Superior temporal gyrus (tissue), 1 donor: ENCODE measurements around the gene FUT8.

Source experiments
- DNase-seq: peaks from one replicate; pipeline ENCODE4 v3.0.0-alpha.2; 2016; ENCODE audit errors: extremely low spot score

FUT8 gene

DNA sequence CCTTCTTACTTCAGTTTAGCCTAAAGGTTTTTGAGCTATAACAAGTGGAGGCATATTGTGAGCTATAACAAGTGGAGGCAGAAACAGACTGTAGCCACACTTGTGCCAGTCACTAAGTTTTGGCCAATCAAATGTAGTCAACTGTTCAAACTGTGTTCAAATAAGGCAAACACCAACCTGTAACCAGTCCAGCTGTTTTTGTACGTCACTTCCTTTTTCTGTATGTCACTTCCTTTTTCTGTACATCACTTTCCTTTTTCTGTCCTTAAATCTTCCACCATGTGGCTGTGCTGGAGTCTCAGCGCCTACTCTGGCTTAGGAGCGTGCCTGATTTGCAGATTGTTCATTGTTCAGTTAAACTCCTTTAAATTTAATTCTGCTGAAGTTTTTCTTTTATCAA, 79.7 kb downstream of the FUT8 start:
- no peak for DNase-seq

DNA sequence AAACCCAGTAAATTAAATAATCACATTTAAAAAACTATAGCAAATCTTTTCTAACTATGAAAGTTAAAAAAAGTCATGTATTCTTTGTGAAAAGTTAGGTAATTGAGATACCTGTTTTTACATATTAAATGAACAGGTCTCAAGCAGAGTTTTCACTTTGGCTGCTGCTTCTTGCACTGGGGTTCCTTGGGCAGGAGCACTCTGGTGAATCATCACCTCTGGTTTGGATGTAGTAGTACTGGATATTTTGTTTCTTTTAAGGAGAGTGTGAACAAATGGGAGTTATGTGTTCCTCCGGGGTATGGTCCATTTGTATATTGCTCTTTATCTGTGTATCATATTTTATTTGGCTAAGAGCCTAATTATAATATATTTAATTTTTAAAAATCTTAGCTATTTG, 82.7 kb downstream of the FUT8 start:
- DNase-seq, result no peak

DNA sequence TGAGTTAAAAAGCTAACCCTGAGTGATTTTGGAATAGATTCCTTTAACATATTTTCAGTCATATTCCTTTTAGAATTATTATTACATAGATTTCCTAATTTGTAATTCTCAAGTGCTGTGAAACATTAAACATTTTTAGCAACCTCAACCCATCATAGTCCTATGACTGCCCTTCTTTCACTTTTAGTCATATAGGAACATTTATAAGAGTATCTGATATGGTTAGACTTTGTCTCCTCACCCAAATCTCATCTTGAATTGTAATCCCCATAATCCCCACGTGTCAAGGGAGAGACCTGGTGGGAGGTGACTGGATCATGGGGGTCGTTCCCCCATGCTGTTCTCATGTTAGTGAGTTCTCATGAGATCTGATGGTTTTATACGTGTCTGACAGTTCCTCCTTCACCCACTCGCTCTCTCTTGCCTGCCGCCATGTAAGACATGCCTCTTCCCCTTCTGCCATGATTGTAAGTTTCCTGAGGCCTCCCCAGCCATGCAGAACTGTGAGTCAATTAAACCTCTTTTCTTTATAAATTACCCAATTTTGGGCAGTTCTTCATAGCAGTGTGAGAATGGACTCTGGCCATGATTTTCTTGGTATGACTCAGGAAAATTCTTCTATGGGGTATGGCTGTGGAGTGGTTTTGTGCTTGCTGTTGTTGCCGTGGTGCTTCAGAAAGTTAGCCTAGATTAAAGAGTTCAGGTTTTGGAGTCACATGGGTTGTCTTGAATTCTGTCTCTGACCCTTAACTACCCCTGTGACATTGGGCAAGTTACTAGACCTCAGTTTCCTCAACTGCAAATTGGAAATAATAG, 83.9 kb downstream of the FUT8 start:
- no peak for DNase-seq

DNA sequence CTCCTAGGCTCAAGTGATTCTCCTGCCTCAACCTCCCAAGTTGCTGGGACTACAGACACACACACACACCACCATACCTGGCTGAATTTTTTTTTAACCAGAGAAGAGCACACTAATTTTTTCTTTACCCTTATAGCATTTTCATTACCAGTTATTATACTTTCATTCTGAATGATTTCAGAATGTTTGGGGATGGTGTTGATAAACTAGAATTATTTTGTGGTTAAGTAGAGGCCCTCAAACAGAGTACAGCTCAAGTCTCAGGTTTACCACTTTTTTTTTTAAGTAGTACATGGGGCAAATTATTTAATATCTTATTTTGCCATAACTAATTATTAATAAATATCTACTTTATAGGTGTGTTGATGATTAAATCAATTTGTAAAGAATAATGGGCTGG, 86.6 kb downstream of the FUT8 start:
- no peak for DNase-seq

DNA sequence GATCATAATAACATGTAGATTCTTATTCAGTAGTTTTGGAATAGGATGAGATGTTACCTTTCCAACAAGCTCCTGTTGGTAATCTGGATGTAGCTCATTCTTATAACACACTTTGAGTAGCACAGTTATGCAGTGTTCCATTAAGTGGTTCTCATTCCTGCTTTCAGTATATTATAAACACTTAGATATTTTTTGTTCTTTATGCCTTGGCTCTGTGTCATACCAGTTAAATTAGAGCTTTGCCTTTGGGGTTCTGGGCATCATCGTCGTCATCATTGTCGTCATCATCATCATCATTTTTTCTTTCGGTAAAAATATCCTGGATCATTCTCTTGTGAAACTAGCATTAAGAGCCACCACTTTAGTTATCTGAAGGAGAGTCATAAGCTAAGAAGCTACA, 87.5 kb downstream of the FUT8 start:
- DNase-seq, result no peak

DNA sequence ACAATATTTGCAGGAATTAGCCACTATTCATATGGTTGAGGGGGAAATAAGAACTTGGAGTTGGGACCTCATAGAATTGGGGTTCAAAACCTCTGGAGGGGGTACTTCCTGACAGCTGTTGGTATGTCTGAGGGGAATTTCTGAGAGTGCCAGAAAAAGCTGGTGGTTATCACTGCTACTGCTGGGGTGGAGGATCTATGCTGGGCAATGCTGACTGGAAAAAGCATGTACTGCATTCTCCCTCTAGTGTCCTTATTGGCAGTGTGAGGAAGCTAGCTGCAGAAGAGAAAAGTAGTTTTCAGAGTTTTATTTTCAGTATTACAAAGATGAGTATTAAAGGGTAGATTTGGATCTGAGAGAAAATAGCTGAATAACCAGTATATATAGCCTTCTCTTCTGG, 88.8 kb downstream of the FUT8 start:
- no peak for DNase-seq

DNA sequence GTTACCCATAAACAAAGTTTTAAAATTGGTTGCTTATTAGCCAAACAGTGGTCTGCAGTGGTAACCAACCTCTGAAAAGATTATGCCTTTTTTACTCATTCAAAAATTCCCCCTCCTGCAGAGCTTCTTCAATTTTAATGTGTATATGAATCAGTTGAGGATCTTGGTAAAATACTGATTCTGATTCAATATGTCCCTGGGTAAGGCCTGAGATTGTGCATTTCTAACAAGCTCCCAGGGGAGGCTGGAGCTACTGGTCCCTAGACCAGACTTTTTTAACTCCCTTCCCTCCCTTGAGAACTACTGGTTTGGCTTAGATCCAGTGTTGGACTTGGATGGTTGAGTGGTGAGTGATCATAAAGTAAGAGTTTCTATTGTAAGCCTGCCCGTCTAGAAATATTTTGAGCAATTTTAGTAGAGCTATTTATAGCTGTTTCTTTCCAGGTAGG, 90.2 kb downstream of the FUT8 start:
- no peak for DNase-seq

DNA sequence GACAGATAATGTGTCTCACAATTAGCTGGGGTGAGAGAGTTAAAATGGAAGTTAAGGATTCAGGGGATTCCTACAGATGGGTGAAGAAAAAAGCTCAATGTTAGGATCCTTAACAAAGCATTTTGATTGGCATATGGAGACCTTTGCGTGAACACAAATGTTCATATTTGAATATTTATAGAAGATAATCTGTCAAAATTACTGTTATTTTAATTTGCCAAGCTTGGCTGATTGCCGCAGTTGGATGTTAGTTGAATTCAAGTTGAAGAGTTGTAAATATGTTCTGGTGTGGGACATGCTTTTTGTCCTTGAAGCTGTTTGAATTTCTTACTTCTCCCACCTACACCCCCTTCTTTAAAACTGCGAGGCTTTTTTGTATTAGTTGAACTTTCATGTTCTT, 91.2 kb downstream of the FUT8 start:
- no peak for DNase-seq

DNA sequence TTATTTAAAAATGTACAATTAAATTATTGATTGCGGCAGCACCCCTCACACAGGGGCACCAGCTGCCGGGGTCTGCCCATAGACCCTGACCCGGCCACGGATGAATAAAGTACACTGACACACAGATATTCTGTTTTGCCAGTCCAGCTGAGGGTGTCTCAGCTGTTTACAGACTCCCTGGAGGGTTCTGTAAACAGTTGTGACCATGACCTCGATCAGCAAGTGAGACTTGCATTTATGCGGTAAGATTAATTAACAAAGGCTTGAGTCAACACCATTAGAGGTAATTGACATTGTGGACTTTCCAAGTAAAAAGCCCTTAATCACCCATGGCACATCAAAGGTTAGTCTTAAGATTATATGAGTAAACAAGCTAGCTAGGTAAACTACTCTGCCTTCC, 94.3 kb downstream of the FUT8 start:
- DNase-seq, result no peak

DNA sequence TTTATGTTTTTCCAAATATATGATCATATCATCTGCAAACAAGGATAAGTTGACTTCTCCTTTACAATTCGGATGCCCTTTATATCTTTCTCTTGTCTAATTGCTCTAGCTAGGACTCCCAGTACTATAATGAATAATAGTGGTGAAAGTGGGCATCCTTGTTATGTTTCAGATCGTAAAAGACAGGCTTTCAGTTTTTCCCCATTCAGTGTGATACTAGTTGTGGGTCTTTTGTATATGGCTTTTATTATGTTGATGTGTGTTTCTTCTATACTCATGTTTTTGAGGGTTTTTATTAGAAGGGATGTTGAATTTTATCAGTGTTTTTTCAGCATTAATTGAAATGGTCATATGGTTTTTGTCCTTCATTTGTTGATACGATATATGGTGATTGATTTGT, 97.3 kb downstream of the FUT8 start:
- DNase-seq, result no peak

DNA sequence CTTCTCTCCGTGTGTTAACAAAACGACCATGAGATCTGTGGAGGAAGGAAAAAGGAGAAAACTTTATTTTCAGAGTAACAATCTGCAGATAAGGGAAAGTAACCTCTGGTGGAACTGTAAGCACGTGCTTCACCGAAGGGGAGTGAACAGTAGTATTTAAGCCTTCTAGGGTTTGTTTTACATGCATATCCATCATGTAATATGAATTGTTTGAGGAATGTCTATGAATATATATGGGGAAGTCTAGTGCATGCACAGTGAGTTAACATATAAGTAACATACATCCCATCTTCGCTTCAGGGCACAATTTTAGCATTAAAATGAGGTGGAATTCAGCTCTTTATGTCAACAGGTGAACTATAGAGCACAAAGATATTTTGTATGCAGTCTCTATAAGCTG, 101.1 kb downstream of the FUT8 start:
- no peak for DNase-seq

DNA sequence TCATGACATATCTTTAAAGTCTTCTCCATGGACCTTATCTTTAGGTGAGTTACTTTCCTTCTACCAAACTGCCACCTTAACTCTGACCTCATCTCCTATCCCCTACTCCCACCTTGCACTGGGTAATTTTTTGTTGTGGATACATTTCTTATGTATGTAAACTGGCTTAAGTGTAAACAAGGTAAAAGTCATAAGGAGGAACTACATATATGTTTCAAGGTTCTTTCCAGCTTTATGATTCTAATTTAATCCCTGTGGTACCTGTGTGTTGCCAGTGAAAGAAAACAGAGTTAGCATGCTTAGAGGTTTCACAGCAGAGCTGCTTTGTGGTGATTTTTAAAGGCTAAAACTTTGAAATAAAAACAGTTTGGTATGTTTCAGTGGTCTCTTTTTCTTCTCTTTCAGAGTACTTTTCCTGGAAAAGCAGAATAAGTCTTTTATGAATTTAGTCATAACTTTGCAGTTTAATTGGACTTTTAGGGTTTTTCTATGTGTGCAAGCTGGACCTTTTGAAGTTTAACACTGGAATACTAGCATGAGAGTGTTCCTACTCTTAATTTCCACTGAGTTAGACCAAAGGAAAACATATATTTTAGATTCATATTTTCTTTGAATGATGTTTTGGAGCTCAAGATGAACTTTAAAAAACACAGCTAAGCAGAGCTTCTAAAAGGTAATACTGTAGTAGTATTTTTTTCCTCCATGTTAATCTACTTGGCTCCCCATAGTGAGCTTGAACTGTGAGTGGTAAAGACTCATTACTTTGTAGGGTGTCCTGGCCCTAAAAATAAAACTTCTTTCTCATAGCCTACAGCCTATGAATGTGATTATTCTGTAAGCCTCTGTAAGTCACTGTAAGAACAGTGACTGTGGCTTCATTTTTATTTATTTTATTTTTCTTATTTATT, 105.4 kb downstream of the FUT8 start:
- no peak for DNase-seq

DNA sequence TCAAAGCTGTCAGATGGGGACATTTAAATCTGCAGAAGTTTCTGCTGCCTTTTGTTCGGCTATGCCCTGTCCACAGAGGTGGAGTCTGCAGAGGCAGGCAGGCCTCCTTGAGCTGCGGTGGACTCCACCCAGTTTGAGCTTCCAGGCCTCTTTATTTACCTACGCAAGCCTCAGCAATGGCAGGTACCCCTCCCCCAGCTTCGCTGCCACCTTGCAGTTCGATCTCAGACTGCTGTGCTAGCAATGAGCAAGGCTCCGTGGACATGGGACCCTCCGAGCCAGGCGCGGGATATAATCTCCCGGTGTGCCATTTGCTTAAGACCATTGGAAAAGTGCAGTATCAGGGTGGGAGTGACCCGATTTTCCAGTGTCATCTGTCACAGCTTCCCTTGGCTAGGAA, 115.5 kb downstream of the FUT8 start:
- DNase-seq, result no peak

DNA sequence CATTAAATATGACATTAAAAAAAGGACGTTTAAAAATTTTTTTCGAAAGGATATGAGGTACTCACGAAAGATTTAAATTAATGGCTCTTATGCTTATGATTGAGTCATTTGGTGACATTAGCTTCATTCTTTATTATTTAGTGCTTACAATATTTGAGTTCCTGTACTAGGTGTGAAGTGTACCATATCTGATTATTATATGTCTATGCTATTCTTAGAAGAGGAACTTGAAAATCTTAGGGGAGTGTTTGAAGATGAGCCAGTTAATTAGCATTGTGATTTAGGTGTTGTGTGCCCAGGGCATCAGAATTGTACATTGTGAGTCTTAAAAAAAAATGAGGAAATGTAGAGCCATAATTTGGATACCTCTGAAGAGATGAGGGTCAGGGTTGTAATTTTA, 118.6 kb downstream of the FUT8 start:
- DNase-seq, result no peak

DNA sequence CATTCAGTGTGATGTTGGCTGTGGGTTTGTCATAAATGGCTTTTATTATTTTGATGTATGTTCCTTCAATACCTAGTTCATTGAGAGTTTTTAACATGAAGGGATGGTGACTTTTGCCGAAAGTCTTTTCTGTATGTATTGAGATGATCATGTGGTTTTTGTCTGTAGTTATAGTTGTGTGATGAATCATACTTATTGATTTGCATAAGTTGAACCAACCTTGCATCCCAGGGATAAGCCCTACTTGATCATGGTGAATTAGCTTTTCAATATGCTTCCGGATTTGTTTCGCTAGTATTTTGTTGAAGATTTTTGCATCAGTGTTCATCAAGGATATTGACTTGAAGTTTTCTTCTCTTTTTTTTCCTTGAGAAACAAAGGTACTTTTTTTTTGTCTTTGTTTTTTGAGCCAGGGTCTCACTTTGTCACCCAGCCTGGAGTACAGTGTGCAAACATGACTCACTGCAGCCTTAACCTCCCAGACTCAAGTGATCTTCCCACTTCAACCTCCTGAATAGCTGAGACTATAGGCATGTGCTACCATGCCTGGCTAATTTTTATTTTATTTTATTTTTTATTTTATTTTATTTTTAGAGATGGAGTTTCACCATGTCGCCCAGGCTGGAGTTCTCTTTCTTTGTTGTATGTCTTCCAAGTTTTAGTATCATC, 121.3 kb downstream of the FUT8 start:
- no peak for DNase-seq

DNA sequence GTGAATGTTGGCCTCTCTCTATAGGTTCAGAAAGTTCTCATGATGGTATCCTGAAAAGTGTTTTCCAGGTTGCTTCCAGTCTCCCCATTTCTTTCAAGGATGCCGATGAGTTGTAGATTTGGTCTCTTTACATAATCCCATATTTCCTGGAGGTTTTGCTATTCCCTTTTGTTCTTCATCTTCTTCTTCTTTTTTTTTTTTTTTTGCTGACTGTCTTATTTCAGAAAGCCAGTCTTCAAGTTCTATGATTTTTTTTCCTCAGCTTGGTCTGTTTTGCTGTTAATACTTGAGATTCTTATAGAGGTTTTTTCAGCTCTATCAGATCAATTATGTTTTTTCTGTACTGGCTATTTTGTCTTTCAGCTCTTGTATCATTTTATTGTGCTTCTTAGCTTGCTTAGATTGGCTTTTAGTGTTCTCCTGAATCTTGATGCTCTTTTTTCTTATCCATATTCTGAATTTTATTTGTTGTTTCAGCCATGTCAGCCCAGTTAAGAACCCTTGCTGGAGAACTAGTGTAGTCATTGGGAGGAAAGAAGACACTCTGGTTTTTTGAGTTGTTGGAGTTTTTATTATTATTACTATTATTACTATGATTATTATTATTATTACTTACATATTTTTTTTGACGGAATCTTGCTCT, 124.4 kb downstream of the FUT8 start:
- DNase-seq, result no peak

DNA sequence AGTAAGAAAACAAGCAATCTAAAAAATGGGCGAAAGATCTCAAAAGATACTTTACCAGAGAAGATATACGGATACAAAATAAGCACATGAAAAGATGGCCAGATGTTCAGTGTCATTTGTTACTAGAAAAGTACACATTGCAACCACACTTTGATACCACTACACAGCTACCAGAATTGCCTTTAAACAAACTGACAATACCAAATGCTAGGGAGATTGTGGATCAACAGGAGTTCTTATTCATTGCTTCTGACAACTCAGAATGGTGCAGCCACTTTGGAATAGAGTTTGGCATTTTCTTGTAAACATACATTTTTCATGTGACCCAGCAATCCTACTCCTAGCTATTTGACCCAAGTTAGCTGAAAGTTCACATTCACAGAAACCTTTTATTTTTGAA, 136.3 kb downstream of the FUT8 start:
- DNase-seq, result no peak

DNA sequence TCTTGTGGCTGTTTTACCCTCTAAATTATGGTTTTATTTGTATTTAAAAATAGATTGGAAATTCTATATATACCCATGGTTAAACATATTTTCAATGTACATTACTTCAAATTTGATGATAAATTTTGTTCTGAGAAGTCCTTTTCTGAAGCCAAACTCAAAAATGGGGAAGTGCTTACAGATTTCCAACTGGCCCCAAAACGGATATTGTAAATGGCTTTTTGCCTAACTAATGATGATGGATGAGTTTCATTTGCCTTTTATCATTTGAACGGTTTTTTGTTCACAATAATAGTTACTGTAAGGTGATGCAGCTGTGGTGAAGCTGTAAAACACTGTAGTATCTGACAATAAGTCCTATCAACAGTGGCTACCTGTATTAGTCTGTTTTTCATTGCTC, 136.9 kb downstream of the FUT8 start:
- no peak for DNase-seq

DNA sequence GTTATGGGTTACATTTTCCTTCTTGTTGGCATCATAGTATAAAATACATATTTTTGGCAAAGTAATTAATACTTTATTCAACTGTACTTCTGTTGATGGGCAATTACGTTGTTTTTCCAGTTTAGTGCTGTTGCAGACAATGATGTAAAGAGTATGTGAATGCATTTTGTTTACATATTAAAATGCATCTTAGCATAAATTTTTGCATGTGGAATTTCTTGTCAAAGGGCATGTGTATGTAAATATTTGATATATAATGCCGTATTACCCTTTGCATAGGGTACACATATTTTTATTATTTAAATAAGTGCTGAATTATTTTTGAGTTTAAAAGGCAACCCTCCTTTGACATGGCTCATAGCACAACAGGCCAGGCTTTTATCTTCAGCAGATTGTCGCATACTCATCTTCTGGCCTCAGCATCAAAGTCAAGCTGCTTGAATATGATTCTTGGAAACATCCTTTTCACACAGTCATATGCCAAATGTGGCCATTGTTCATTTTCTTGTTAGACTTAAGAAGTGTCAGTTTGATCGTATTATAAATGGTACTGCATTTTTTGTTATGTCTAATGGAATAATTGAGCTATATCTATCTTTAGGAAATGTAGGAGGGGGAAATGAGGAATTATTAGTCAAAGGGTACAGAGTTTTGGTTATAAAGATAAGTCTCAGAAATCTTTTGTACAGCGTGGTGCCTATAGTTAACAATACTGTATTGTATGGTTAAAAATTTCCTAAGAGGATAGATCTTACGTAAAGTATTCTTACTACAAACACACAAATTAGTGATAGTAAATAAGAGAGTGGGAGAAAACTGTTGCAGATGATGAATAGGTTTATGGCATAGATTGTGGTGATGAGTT, 138.5 kb downstream of the FUT8 start:
- DNase-seq, result no peak

DNA sequence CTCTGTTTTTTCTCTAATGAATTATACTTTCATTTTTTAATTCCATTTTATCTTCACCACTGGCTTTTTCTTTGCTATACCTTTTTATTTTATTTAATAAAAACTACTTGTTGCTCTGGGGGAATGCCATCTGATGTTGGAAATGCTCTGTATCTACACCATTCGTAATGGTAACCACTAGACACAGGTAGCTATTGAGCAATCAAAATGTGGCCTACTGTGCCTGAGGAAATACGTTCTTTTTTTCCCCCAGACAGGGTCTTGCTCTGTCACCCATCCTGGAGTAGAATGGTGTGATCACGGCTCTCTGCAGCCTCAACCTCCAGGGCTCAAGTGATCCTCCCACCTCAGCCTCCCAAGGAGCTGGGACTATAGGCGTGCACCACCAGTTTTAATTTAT, 140.2 kb downstream of the FUT8 start:
- DNase-seq, result no peak

DNA sequence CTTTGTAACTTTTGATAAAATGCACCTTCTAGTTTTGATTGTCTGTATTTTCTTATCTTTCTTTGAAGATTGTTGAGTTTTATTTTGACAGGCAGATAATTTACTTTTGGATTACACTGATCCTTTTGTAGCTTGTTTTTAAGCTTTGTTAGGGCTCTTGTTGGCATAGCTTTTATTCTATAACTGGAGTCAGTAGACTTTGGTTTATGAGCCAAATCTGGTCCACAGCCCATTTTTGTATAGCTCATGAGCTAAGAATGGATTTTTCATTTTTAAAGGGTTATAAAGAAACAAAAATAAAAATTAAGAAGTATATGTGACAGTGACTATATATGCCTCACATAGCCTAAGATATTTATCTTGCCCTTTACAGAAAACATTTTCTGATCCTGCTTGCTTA, 142.3 kb downstream of the FUT8 start:
- no peak for DNase-seq
